PC-3 (cell line): Measurements from ENCODE around the gene SLC2A13. TPM values are rescaled to one million over a fixed set of nuclear protein-coding genes. Genes with fewer than 3 reads are reported as not detected.

Experiments
- ATAC-seq: fragments of 200-7000 bp; cut with Tn5 transposase; 2 replicates; pipeline ENCODE4 v1.9.1; 2020; ENCODE audit warnings: mild to moderate bottlenecking, moderate library complexity
- BruUV-seq: library from RNA; stranded (reverse); fragments of 400-500 nt; replicated peaks from 2 replicates; lab custom pipeline; 2021; lab: Mats Ljungman, UMichigan
- CTCF ChIA-PET: fragments of 300-600 bp; sonication (Branson Sonifier 250); formaldehyde crosslinking; loops from one replicate; lab custom pipeline; 2022; ENCODE audit warnings: antibody characterized with exemption; lab: Charles Lee
- POLR2A ChIA-PET: fragments of 300-600 bp; sonication (Branson Sonifier 250); formaldehyde crosslinking; loops from one replicate; lab custom pipeline; 2022; ENCODE audit warnings: antibody characterized with exemption; ENCODE audit not compliant: unreplicated experiment; lab: Charles Lee
- DNase-seq: peaks from one replicate; pipeline ENCODE4 v3.0.0-alpha.2; 2015
- H2AFZ ChIP-seq: fragments of 300-600 bp; sonication (generic); 2 replicates; pipeline ENCODE4 v1.6.0; 2016; ENCODE audit warnings: antibody characterized with exemption, low read length
- H3F3A ChIP-seq: fragments of 300-600 bp; sonication (generic); one replicate; pipeline ENCODE4 v1.6.0; 2017; ENCODE audit warnings: antibody characterized with exemption, low read length, control low read depth, mild to moderate bottlenecking; ENCODE audit not compliant: unreplicated experiment
- H3K27ac ChIP-seq: fragments of 300-600 bp; sonication (generic); 2 replicates; pipeline ENCODE4 v1.5.1; 2016; ENCODE audit warnings: mild to moderate bottlenecking, low read length
- H3K27me3 ChIP-seq: fragments of 300-600 bp; sonication (generic); 2 replicates; pipeline ENCODE4 v1.6.1; 2016; ENCODE audit warnings: low read length, mixed read lengths
- H3K36me3 ChIP-seq: fragments of 300-600 bp; sonication (generic); 2 replicates; pipeline ENCODE4 v1.6.1; 2016; ENCODE audit warnings: low read depth, mixed run types, low read length, mixed read lengths
- H3K4me1 ChIP-seq: fragments of 300-600 bp; sonication (generic); 2 replicates; pipeline ENCODE4 v1.5.1; 2016; ENCODE audit warnings: low read length; ENCODE audit not compliant: insufficient read depth
- H3K4me2 ChIP-seq: fragments of 300-600 bp; sonication (generic); 2 replicates; pipeline ENCODE4 v1.6.0; 2016; ENCODE audit warnings: low read length
- H3K4me3 ChIP-seq: fragments of 300-600 bp; sonication (generic); 2 replicates; pipeline ENCODE4 v1.5.1; 2016; ENCODE audit warnings: mild to moderate bottlenecking, low read length, mixed read lengths
- H3K79me2 ChIP-seq: fragments of 300-600 bp; sonication (generic); 2 replicates; pipeline ENCODE4 v1.6.1; 2017; ENCODE audit warnings: low read length, mixed read lengths
- H3K9ac ChIP-seq: fragments of 300-600 bp; sonication (generic); 2 replicates; pipeline ENCODE4 v1.6.0; 2016; ENCODE audit warnings: mild to moderate bottlenecking, low read length
- H3K9me2 ChIP-seq: fragments of 300-600 bp; sonication (generic); replicated peaks from 2 replicates; pipeline ENCODE4 v1.6.1; 2016; ENCODE audit warnings: mixed run types, low read length, mixed read lengths
- H3K9me3 ChIP-seq: fragments of 300-600 bp; sonication (generic); 2 replicates; pipeline ENCODE4 v1.6.1; 2016; ENCODE audit warnings: low read length, mixed read lengths
- H4K20me1 ChIP-seq: fragments of 300-600 bp; sonication (generic); 2 replicates; pipeline ENCODE4 v1.6.1; 2016; ENCODE audit warnings: low read length, mixed read lengths
- EZH2 ChIP-seq: fragments of 300-600 bp; sonication (generic); IDR thresholded peaks from one replicate; pipeline ENCODE4 v1.6.1; 2017; ENCODE audit warnings: antibody characterized with exemption, mild to moderate bottlenecking, low read length; ENCODE audit not compliant: unreplicated experiment
- EZH2phosphoT487 ChIP-seq: fragments of 300-600 bp; sonication (generic); IDR thresholded peaks from 2 replicates; pipeline ENCODE4 v1.6.1; 2018; ENCODE audit warnings: mild to moderate bottlenecking, antibody characterized with exemption, low read length, borderline replicate concordance
- intact Hi-C: fragments of 100-400 bp; cut with micrococcal nuclease; formaldehyde crosslinking; loops from 2 replicates; pipeline ENCODE4 v1.9.0; 2023
- total RNA-seq: library from RNA; depleted of rRNA; stranded (reverse); fragments of >200 nt; gene quantifications from 2 replicates; pipeline ENCODE4 v1.2.3, GENCODE V29; 2014
- TF ChIP-seq, protein P1 (sequence below): fragments of 300-600 bp; sonication (generic); conservative IDR thresholded peaks from 2 replicates; pipeline ENCODE4 v1.5.1; 2017; ENCODE audit warnings: antibody characterized with exemption, low read depth, mild to moderate bottlenecking, low read length

The SLC2A13 gene
- total RNA-seq, 1 experiment from 2014 or later, result 3.4 TPM

DNA sequence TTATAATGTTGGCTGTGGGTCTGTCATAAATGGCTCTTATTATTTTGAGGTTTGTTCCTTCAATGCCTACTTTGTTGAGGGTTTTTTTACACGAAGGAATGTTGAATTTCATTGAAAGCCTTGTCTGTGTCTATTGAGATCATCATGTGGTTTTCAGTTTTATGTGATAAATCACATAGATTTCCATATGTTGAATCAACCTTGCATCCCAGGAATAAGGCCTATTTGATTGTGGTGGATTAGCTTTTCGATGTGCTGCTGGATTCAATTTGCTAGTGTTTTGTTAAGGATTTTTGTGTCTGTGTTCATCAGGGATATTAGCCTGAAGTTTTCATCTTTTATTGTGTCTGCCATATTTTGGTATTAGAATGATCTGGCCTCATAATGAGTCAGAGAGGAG lies 27.6 kb downstream of the SLC2A13 start:
- BruUV-seq, result no TSS peak

DNA sequence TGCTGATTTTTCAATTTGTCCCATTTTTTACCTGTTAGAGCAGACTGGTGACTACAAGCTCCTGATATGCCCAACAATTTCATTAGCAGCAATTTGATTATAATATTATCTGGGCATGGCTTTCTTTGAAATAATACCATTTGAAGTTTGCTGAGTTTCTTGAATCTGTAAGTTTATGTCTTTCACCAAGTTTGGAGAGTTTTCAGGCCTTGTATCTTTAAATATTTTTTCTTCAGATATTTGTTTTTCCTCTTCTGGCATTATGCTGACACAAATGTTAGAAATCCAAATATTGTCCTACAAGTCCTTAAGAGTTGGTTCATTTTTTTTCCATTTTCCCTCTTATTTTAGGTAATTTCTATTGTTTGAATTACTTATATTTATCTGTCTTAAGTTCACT lies 30.4 kb downstream of the SLC2A13 start:
- Histone ChIP-seq H3K9me3 (no peaks in the 10 kb centered on the region), H3K27me3 (no peaks in the 10 kb centered on the region), H3K36me3 (no peaks in the 10 kb centered on the region), H3K4me3 (no peak overlapping the region), H3F3A (no peaks in the 10 kb centered on the region), H2AFZ (no peak overlapping the region), H3K9me2 (no peaks in the 10 kb centered on the region), H3K4me2 (no peak overlapping the region), H3K27ac (no peak overlapping the region), H3K79me2 (no peaks in the 10 kb centered on the region), H4K20me1 (no peaks in the 10 kb centered on the region), H3K9ac (no peak overlapping the region), H3K4me1 (no peaks in the 10 kb centered on the region)
- ChIA-PET POLR2A (no interaction called here), CTCF (no interaction called here)
- BruUV-seq, result no TSS peak
- TF ChIP-seq EZH2 (no peak), EZH2phosphoT487 (no peak)
- TF ChIP-seq, protein P1, sequence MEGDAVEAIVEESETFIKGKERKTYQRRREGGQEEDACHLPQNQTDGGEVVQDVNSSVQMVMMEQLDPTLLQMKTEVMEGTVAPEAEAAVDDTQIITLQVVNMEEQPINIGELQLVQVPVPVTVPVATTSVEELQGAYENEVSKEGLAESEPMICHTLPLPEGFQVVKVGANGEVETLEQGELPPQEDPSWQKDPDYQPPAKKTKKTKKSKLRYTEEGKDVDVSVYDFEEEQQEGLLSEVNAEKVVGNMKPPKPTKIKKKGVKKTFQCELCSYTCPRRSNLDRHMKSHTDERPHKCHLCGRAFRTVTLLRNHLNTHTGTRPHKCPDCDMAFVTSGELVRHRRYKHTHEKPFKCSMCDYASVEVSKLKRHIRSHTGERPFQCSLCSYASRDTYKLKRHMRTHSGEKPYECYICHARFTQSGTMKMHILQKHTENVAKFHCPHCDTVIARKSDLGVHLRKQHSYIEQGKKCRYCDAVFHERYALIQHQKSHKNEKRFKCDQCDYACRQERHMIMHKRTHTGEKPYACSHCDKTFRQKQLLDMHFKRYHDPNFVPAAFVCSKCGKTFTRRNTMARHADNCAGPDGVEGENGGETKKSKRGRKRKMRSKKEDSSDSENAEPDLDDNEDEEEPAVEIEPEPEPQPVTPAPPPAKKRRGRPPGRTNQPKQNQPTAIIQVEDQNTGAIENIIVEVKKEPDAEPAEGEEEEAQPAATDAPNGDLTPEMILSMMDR, result no peak
- ATAC-seq (no peak), DNase-seq (no peak)
- intact Hi-C loops, result no loop called here

More for the DNA sequence above, 27.6 kb downstream of the SLC2A13 start:
- no peaks in the 10 kb centered on the region for H3K9me3 ChIP-seq
- no peak overlapping the region for H2AFZ ChIP-seq
- TF ChIP-seq EZH2 (no peak), EZH2phosphoT487 (no peak)
- TF ChIP-seq, protein P1, result no peak
- H3K4me3 ChIP-seq, result no peak overlapping the region
- H3K79me2 ChIP-seq, result no peaks in the 10 kb centered on the region
- no peak overlapping the region for H3K27ac ChIP-seq
- CTCF ChIA-PET, result no interaction called here
- DNase-seq (no peak), ATAC-seq (no peak)
- no peaks in the 10 kb centered on the region for H3K27me3 ChIP-seq
- no peak overlapping the region for H3K9ac ChIP-seq
- no peaks in the 10 kb centered on the region for H4K20me1 ChIP-seq
- intact Hi-C loops, result no loop called here
- H3K36me3 ChIP-seq, result no peaks in the 10 kb centered on the region
- H3K9me2 ChIP-seq, result no peaks in the 10 kb centered on the region
- no peaks in the 10 kb centered on the region for H3F3A ChIP-seq
- POLR2A ChIA-PET, result no interaction called here
- H3K4me1 ChIP-seq, result no peaks in the 10 kb centered on the region
- no peak overlapping the region for H3K4me2 ChIP-seq

DNA sequence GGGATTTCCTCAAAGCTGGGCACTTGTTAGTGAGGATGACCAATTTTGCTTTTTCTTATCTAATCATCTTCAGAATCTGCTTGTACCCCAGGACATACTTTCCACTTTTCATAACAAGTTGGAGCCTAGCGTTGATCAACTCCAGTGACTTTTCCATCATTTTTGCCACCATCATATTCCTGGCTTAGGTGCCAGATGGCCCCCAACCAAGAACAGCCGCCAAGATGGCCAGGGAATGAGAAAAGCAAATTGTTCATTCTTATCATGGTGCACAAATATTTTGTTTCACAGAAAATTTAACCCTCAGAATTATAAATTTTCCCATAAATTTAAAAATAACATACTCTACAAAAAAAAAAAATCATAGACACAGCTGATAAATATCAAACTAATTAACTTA lies 37.5 kb downstream of the SLC2A13 start:
- no peak overlapping the region for H2AFZ ChIP-seq
- no peaks in the 10 kb centered on the region for H3K4me1 ChIP-seq
- ChIA-PET CTCF (no interaction called here), POLR2A (no interaction called here)
- ATAC-seq, result no peak
- H3K4me2 ChIP-seq, result no peak overlapping the region
- TF ChIP-seq EZH2phosphoT487 (no peak), EZH2 (no peak)
- TF ChIP-seq, protein P1, result no peak
- no peaks in the 10 kb centered on the region for H3K9me3 ChIP-seq
- no peaks in the 10 kb centered on the region for H3K27me3 ChIP-seq
- intact Hi-C loops, result no loop called here
- H3K27ac ChIP-seq, result no peak overlapping the region
- no peak overlapping the region for H3K4me3 ChIP-seq
- no peaks in the 10 kb centered on the region for H3K9me2 ChIP-seq
- H4K20me1 ChIP-seq, result no peaks in the 10 kb centered on the region
- H3K36me3 ChIP-seq, result no peaks in the 10 kb centered on the region
- no TSS peak for BruUV-seq
- DNase-seq, result no peak
- H3K9ac ChIP-seq, result no peak overlapping the region
- H3K79me2 ChIP-seq, result no peaks in the 10 kb centered on the region
- H3F3A ChIP-seq, result no peaks in the 10 kb centered on the region
